Stomach (tissue), 9 donors: ENCODE results near the gene CRYAA. TPM values are rescaled to one million over a fixed set of nuclear protein-coding genes. Genes with fewer than 3 reads are reported as not detected.
"Not testable (repeated sequence)": the region's sequence is repeated elsewhere in the genome, so short reads cannot be mapped to it uniquely, and the experiment has no call there.

Experiments
- DNase-seq, 2 donors: peaks; one replicate each; pipeline versions ENCODE4 v3.0.0 to v3.0.0-alpha.2; 2013 to 2019
- H3K27ac ChIP-seq, 5 donors: fragments of 200-600 bp in 4 of 5; sonication (generic) in 4 of 5; one replicate each; pipeline ENCODE4 v1.5.1; 2013 to 2019; ENCODE audit warnings: mild to moderate bottlenecking in 1 of 5, moderate library complexity in 1 of 5
- H3K27me3 ChIP-seq, 3 donors: fragments of 200-600 bp; sonication (generic); one replicate each; pipeline ENCODE4 v1.5.1; 2017 to 2019; ENCODE audit warnings: mixed run types in 1 of 3
- H3K36me3 ChIP-seq, 4 donors: fragments of 200-600 bp; sonication (generic); 1 replicate in 3 of 4; 2 replicates in 1 of 4; pipeline ENCODE4 v1.5.1; 2016 to 2019
- H3K4me1 ChIP-seq, 4 donors: fragments of 200-600 bp; sonication (generic); one replicate each; pipeline ENCODE4 v1.5.1; 2016 to 2019
- H3K4me3 ChIP-seq, 4 donors: fragments of 200-600 bp; sonication (generic) in 3 of 4; one replicate each; pipeline ENCODE4 v1.5.1; 2016 to 2019; ENCODE audit warnings: mild to moderate bottlenecking in 1 of 4
- H3K9me3 ChIP-seq, 4 donors: fragments of 200-600 bp; sonication (generic); one replicate each; pipeline ENCODE4 v1.5.1; 2016 to 2019
- WGBS, 5 donors: extraction: QIAGEN DNeasy Blood & Tissue Kit in 3 of 5; methylation state at CpG; one replicate each; pipeline versions ENCODE4 v1.1.5 to v1.1.7; 2013 to 2018; 5-methylcytosine and 5-hydroxymethylcytosine counted together
- intact Hi-C: fragments of 100-400 bp; cut with DNase I; formaldehyde crosslinking; loops from one replicate; pipeline ENCODE4 v1.15.1; 2023; ENCODE audit warnings: low total_unique reads
- polyA plus RNA-seq, 3 donors: library from polyadenylated mRNA; stranded (reverse); fragments of 200-250 nt; gene quantifications; one replicate each; pipeline ENCODE4 v1.2.3, GENCODE V29; 2013
- total RNA-seq, 5 donors: library from RNA; depleted of rRNA; stranded (reverse); fragments of >200 nt; gene quantifications; one replicate each; pipeline versions ENCODE4 v1.1.0 to v1.2.3, GENCODE V29; 2014 to 2016
- donor health status: healthy with polysubstance abuse.
- donor health status: Bipolar disorder and iron deficiency.
- donor health status: healthy.

Gene CRYAA
- total and polyA plus RNA-seq, 8 donors, result not detected

DNA sequence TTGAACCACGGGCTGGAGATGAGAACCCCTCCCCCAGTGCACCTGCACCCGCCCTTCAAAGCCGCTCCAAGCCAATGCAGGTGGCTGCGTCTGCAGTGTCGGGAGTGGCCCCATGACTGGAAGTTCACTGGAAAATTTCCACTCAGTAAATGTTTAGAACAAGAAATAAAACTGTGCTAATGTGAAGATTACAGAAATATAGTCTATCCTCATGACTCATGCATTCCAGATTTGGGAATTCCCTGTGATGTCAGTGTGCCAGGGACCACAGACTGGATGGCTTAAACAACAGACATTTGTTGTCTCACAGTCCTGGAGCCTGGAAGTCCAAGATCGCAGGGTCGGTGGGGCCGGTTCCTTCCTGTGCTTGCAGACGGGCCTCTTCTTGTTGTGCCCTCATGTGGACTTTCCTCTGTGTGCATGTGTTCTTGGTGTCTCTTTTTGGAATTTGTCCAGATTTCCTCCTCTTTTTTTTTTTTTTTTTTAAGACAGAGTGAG, 6.1 kb upstream of the CRYAA start:
- H3K9me3 ChIP-seq, H3K4me3 ChIP-seq, DNase-seq, H3K27ac ChIP-seq, H3K36me3 ChIP-seq, H3K27me3 ChIP-seq, intact Hi-C loops, H3K4me1 ChIP-seq: not testable (repeated sequence)
- no CpG with 5 or more reads among the region's 9 CpGs for WGBS, 5 donors

- not testable (repeated sequence) for H3K27me3 ChIP-seq, H3K36me3 ChIP-seq
Measured at GRCh38 chr21:43164823-43165222, 4.0 kb upstream of the CRYAA start.

DNA sequence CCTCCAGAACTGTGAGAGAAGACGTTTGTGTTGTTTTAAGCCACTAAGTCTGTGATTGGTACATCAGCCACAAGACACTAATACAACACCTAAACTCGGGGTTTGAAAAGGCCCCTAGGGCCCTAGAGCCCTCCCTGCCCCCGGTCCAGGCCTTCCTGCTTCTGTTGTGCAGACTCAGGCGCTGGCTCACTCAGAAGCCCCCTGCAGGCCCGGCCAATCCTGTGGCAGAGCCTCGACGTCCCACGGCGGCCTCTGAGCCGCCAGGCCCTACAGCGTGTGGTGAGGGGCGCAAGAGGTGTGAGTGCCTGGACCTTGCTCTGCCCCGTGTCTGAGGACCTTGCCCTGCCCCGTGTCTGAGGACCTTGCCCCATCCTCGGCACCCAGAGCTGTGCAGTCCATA, 3.1 kb upstream of the CRYAA start:
- intact Hi-C loops, result not testable (repeated sequence)
- WGBS, 5 donors, result 90% methylated on average over 3 of the region's 15 CpGs; no CpG with 5 or more reads in 4 of the 5 donors

More at GRCh38 chr21:43164823-43165222, 4.0 kb upstream of the CRYAA start:
- DNase-seq, intact Hi-C loops, H3K27ac ChIP-seq, H3K4me1 ChIP-seq, H3K4me3 ChIP-seq, H3K9me3 ChIP-seq: not testable (repeated sequence)
- no CpG with 5 or more reads among the region's 3 CpGs for WGBS, 5 donors

GRCh38 chr21:43169230-43169886, 550 bp downstream of the CRYAA start:
- H3K4me1 ChIP-seq, result not testable (repeated sequence)

More for the DNA sequence above, 3.1 kb upstream of the CRYAA start:
- H3K9me3 ChIP-seq, DNase-seq, H3K36me3 ChIP-seq, H3K4me3 ChIP-seq, H3K27me3 ChIP-seq, H3K4me1 ChIP-seq, H3K27ac ChIP-seq: not testable (repeated sequence)

DNA sequence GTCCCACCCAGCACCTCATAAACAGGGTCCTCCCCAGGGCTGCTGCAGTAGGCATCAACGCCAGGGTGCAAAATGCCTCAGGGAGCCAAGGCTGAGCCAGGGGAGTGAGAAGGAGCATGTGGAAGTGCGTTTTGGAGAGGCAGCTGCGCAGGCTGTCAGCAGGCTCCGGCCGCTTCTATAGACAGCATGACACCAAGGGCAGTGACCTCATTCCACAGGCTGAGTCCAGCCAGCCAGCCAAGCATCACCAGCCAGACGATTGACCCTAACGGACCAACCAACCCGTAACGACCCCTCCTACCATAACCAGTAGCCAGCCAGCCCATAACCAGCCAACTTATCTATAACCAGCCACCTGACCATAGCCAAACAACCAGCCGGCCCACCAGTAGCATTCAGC, 1.1 kb downstream of the CRYAA start:
- H3K27ac ChIP-seq, H3K4me1 ChIP-seq, DNase-seq, H3K4me3 ChIP-seq, H3K27me3 ChIP-seq, intact Hi-C loops, H3K36me3 ChIP-seq, H3K9me3 ChIP-seq: not testable (repeated sequence)
- no CpG with 5 or more reads among the region's 10 CpGs for WGBS, 5 donors

More at GRCh38 chr21:43169230-43169886, 550 bp downstream of the CRYAA start:
- intact Hi-C loops, H3K4me3 ChIP-seq, H3K9me3 ChIP-seq, H3K36me3 ChIP-seq, DNase-seq, H3K27me3 ChIP-seq, H3K27ac ChIP-seq: not testable (repeated sequence)
- WGBS, 5 donors, result 31 to 63% methylated on average over 4 to 6 of the region's 23 CpGs; no CpG with 5 or more reads in 3 of the 5 donors

GRCh38 chr21:43172812-43173211, 4.0 kb downstream of the CRYAA start:
- H3K36me3 ChIP-seq, H3K9me3 ChIP-seq, H3K27ac ChIP-seq, H3K27me3 ChIP-seq, intact Hi-C loops, H3K4me3 ChIP-seq, H3K4me1 ChIP-seq, DNase-seq: not testable (repeated sequence)
- 31% methylated on average over 2 of the region's 29 CpGs; no CpG with 5 or more reads in 4 of the 5 donors for whole genome bisulfite sequencing, 5 donors

GRCh38 chr21:43173438-43173837, 4.6 kb downstream of the CRYAA start:
- H3K27me3 ChIP-seq, H3K9me3 ChIP-seq, DNase-seq, H3K4me3 ChIP-seq, intact Hi-C loops, H3K4me1 ChIP-seq, H3K36me3 ChIP-seq, H3K27ac ChIP-seq: not testable (repeated sequence)
- WGBS, 5 donors, result 0 to 5% (median 4%) methylated on average over 3 to 4 of the region's 18 CpGs; no CpG with 5 or more reads in 2 of the 5 donors

DNA sequence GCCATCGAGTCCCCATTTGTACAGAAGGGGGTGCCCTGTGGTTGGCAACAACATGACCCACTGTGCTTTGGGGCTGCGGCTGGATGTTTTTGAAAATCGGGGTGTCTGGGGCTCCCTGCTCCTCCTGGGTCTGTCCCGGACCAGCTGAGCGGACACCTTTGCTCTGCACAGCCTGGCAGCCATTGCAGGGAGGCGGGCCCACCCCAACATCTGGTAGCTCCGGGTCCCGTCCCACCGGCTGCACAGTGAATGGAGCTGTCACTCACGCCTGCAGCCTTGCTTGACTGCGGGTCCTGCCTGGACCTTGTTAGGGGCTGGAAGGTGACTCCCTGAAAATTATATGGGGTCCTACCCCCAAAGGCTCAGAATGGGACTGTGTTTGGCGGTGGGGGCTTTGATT, 5.1 kb downstream of the CRYAA start:
- DNase-seq, H3K9me3 ChIP-seq, intact Hi-C loops, H3K36me3 ChIP-seq, H3K27me3 ChIP-seq, H3K27ac ChIP-seq, H3K4me3 ChIP-seq, H3K4me1 ChIP-seq: not testable (repeated sequence)
- 62 to 74% (median 65%) methylated on average over 6 to 8 of the region's 12 CpGs; no CpG with 5 or more reads in 2 of the 5 donors for WGBS, 5 donors

DNA sequence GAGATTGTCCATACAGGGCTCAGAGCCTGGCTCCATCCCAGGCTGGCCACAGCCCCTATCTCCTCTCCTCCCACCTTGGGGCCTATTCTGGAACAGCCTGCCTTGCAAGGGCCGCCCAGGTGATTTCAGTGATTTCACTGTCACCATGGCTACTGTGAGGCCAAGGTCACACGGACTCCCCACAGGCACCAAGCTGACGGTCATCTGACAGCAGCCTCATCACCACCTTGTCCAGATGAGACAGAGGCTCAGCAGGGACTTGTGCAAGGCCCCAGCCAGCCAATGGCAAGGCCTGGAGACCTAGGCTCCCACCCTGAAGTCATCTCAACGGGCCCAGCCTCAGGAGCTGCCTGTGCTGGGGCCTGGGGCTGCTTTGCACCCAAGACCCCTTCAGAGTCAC, 6.2 kb downstream of the CRYAA start:
- H3K9me3 ChIP-seq, H3K4me1 ChIP-seq, H3K27me3 ChIP-seq, DNase-seq, H3K4me3 ChIP-seq, H3K27ac ChIP-seq, H3K36me3 ChIP-seq, intact Hi-C loops: not testable (repeated sequence)
- WGBS, 5 donors, result 70 to 100% methylated on average over 1 to 3 of the region's 4 CpGs; no CpG with 5 or more reads in 3 of the 5 donors

- H3K4me1 ChIP-seq, H3K27me3 ChIP-seq, intact Hi-C loops, H3K36me3 ChIP-seq, H3K9me3 ChIP-seq, DNase-seq, H3K27ac ChIP-seq, H3K4me3 ChIP-seq: not testable (repeated sequence)
- WGBS, 5 donors, result no CpG with 5 or more reads among the region's 16 CpGs
Measured at GRCh38 chr21:43176621-43177020, 7.8 kb downstream of the CRYAA start.

DNA sequence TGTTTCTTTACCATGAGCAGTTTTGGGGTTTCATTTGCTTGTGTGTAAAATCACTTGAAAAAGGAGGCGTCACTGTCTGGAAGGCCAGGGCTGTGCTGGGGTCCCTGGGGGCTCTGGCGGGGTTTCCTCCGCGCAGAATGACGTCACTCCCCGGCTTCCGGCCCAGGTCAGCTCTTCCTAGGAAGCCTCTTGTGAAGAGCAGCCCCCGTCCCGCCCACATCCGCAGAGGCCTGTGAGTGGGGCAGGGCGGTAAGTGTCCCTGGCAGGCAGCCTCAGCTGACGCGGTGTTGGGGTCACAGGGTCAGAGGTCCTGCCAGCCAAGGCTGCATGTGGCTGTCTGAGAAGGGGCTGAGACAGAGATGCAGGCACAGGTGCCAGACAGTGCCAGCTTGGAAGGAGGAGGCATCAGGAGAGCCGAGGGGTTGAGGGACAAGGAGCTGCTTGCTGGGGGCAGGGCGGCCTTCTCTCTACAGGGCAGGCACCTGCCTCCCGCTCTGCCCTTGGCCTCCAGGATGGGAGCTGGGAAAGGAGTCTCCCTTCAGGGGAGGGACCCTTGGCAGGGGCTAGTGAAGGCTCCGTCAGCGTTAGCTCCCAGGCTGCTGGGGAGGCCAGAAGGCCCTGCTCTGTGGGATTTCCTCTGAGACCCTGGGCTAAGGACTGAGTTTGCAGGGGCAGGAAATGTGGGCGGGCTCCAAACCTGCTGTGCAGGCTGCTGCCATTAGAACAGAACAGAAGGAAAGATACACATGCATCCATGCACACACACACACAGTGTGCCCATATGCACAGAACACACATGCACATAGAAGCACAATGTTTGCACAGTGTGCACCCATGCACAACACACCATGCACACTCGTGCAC, 8.5 kb downstream of the CRYAA start:
- H3K27ac ChIP-seq, H3K4me1 ChIP-seq, intact Hi-C loops, H3K4me3 ChIP-seq, H3K36me3 ChIP-seq, H3K27me3 ChIP-seq, DNase-seq, H3K9me3 ChIP-seq: not testable (repeated sequence)
- no CpG with 5 or more reads among the region's 20 CpGs for whole genome bisulfite sequencing, 5 donors
